Measurements from ENCODE around the gene CRHR2.

Gene CRHR2

GRCh38 chr7:30656006-30656957 lies 26.0 kb downstream of the CRHR2 start:
- FAIRE-seq = no peak
- no peak for DNase-seq (ENCODE audit: insufficient read length, low spot score)
- no peak for TF ChIP-seq CTCF (IDR thresholded peaks at IDR 0.05; ENCODE audit: insufficient read depth, missing control alignments)

- no peak for TF ChIP-seq CTCF (IDR thresholded peaks at IDR 0.05; ENCODE audit: insufficient read depth, missing control alignments)
- no peak for DNase-seq (ENCODE audit: insufficient read length, low spot score)
- no peak for FAIRE-seq
Measured at GRCh38 chr7:30655096-30655970, 26.9 kb downstream of the CRHR2 start.

GRCh38 chr7:30654296-30655090 lies 27.8 kb downstream of the CRHR2 start:
- no peak for DNase-seq (ENCODE audit: insufficient read length, low spot score)
- no peak for FAIRE-seq
- TF ChIP-seq CTCF (IDR thresholded peaks at IDR 0.05; ENCODE audit: insufficient read depth, missing control alignments) = no peak

- no peak for FAIRE-seq
- no peak for TF ChIP-seq CTCF (IDR thresholded peaks at IDR 0.05; ENCODE audit: insufficient read depth, missing control alignments)
Measured at GRCh38 chr7:30652698-30653641, 29.3 kb downstream of the CRHR2 start.

GRCh38 chr7:30652132-30652531 lies 30.1 kb downstream of the CRHR2 start:
- FAIRE-seq (no peak), DNase-seq (ENCODE audit: insufficient read length, low spot score) (no peak)
- no peak for TF ChIP-seq CTCF (IDR thresholded peaks at IDR 0.05; ENCODE audit: insufficient read depth, missing control alignments)

More at GRCh38 chr7:30652698-30653641, 29.3 kb downstream of the CRHR2 start:
- no peak for DNase-seq (ENCODE audit: insufficient read length, low spot score)

GRCh38 chr7:30650421-30650808 lies 31.8 kb downstream of the CRHR2 start:
- no peak for FAIRE-seq
- no peak for DNase-seq (ENCODE audit: insufficient read length, low spot score)
- TF ChIP-seq CTCF (IDR thresholded peaks at IDR 0.05; ENCODE audit: insufficient read depth, missing control alignments) = no peak

Measured in D721Med (cell line).